Smooth muscle cell (in vitro differentiated cells): ENCODE measurements around the gene CLVS2. TPM values are rescaled to one million over a fixed set of nuclear protein-coding genes. Genes with fewer than 3 reads are reported as not detected.

ENCODE experiments used
- DNase-seq: peaks from one replicate; lab custom pipeline; 2025; ENCODE audit not compliant: unreplicated experiment; lab: John Stamatoyannopoulos, UW
- H2AFZ ChIP-seq: fragments of 200-600 bp; sonication (generic); 2 replicates; pipeline ENCODE4 v1.6.0; 2016; ENCODE audit warnings: antibody characterized with exemption, low read depth, mild to moderate bottlenecking
- H3F3A ChIP-seq: fragments of 200-600 bp; sonication (generic); 2 replicates; pipeline ENCODE4 v1.6.0; 2017; ENCODE audit warnings: antibody characterized with exemption, low read depth
- H3K27ac ChIP-seq: fragments of 200-600 bp; sonication (generic); 2 replicates; pipeline ENCODE4 v1.5.1; 2016; ENCODE audit warnings: low read depth, mild to moderate bottlenecking
- H3K27me3 ChIP-seq: fragments of 200-600 bp; sonication (generic); 2 replicates; pipeline ENCODE4 v1.6.1; 2016; ENCODE audit warnings: low read depth, mild to moderate bottlenecking
- H3K36me3 ChIP-seq: fragments of 200-600 bp; sonication (generic); 2 replicates; pipeline ENCODE4 v1.5.1; 2016; ENCODE audit warnings: low read depth
- H3K4me1 ChIP-seq: fragments of 200-600 bp; sonication (generic); 2 replicates; pipeline ENCODE4 v1.5.1; 2016; ENCODE audit warnings: low read depth
- H3K4me2 ChIP-seq: fragments of 200-600 bp; sonication (generic); 2 replicates; pipeline ENCODE4 v1.6.0; 2016; ENCODE audit warnings: mild to moderate bottlenecking
- H3K4me3 ChIP-seq: fragments of 200-600 bp; sonication (generic); 2 replicates; pipeline ENCODE4 v1.5.1; 2016; ENCODE audit warnings: mild to moderate bottlenecking
- H3K79me2 ChIP-seq: fragments of 200-600 bp; sonication (generic); 2 replicates; pipeline ENCODE4 v1.6.0; 2016; ENCODE audit warnings: low read depth, mild to moderate bottlenecking
- H3K9ac ChIP-seq: fragments of 200-600 bp; sonication (generic); 2 replicates; pipeline ENCODE4 v1.6.0; 2016; ENCODE audit warnings: low read depth
- H3K9me3 ChIP-seq: fragments of 200-600 bp; sonication (generic); replicated peaks from 2 replicates; pipeline ENCODE4 v1.5.1; 2016; ENCODE audit warnings: low read depth
- H4K20me1 ChIP-seq: fragments of 200-600 bp; sonication (generic); 2 replicates; pipeline ENCODE4 v1.6.0; 2016; ENCODE audit warnings: low read depth
- WGBS: methylation state at CpG from one replicate; pipeline ENCODE4 v1.1.7; 2016; ENCODE audit warnings: low lambda C conversion rate; 5-methylcytosine and 5-hydroxymethylcytosine counted together
- polyA plus RNA-seq: library from polyadenylated mRNA; unstranded; fragments of >200 nt; fragmentation: Nextera tagmentation; extraction: Ambion mirVana; gene quantifications from 2 replicates; pipeline ENCODE4 v1.2.1, GENCODE V29; 2016
- total RNA-seq: library from RNA; depleted of rRNA; stranded (reverse); fragments of >200 nt; gene quantifications from 2 replicates; pipeline ENCODE4 v1.2.3, GENCODE V29; 2014
- TF ChIP-seq, protein P1 (sequence below): fragments of 200-600 bp; sonication (generic); IDR thresholded peaks from 2 replicates; pipeline ENCODE4 v1.5.1; 2017; ENCODE audit warnings: borderline replicate concordance, mild to moderate bottlenecking, antibody characterized with exemption; ENCODE audit not compliant: insufficient read depth, poor library complexity, severe bottlenecking

Gene CLVS2
- total and polyA plus RNA-seq, 2 experiments from 2014 or later, result not detected

DNA sequence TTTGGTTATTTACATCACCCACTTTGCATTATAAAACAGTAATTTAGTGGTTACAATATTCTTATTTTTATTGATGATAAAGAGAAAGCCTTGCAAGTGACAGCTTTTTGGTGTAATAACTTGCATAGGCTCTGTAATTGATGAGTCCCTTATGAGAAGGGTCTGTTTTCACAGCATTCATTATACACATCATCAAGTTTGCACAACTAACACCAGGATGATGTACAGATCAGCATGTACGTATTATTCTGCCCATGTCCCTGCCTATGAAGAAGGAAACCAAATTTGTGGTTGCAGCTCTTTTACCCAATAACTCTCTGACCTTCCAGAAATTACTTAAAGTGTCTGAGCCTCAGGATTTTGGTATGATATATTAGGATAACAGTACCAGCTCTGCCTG is 59.2 kb downstream of the CLVS2 start:
- Histone ChIP-seq H3K4me2 (no peak overlapping the region), H3K4me3 (no peak overlapping the region), H3K9me3 (no peaks in the 10 kb centered on the region), H4K20me1 (no peaks in the 10 kb centered on the region), H3K9ac (no peak overlapping the region), H3F3A (no peaks in the 10 kb centered on the region), H3K79me2 (no peaks in the 10 kb centered on the region), H3K4me1 (no peaks in the 10 kb centered on the region), H3K36me3 (no peaks in the 10 kb centered on the region), H3K27ac (no peak overlapping the region), H2AFZ (no peak overlapping the region), H3K27me3 (no peaks in the 10 kb centered on the region)
- DNase-seq, result no peak
- TF ChIP-seq, protein P1, sequence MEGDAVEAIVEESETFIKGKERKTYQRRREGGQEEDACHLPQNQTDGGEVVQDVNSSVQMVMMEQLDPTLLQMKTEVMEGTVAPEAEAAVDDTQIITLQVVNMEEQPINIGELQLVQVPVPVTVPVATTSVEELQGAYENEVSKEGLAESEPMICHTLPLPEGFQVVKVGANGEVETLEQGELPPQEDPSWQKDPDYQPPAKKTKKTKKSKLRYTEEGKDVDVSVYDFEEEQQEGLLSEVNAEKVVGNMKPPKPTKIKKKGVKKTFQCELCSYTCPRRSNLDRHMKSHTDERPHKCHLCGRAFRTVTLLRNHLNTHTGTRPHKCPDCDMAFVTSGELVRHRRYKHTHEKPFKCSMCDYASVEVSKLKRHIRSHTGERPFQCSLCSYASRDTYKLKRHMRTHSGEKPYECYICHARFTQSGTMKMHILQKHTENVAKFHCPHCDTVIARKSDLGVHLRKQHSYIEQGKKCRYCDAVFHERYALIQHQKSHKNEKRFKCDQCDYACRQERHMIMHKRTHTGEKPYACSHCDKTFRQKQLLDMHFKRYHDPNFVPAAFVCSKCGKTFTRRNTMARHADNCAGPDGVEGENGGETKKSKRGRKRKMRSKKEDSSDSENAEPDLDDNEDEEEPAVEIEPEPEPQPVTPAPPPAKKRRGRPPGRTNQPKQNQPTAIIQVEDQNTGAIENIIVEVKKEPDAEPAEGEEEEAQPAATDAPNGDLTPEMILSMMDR, result no peak
- WGBS, result 85% methylated on average over 1 of the region's 1 CpG

DNA sequence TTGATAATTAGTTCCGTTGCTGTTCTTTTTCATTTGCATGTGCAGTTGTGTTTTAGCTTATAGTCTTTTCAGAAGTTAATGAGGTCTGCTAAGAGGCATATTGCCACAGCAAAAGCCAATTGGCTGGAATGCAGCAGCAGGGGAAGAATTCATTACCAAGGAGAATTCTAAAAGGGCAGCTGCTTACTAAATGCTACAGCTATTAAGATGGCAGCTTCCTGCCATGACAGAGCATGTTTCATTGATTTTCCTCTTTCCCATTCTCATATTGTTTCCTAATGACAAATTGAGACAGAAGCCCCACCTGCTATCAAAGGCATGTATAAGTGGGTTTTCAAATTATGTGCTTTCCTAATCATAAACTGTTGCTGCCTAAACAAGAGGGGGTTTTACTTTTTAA is 66.6 kb downstream of the CLVS2 start:
- WGBS, result 60% methylated on average over 1 of the region's 1 CpG
- H3K79me2 ChIP-seq, result no peaks in the 10 kb centered on the region
- no peaks in the 10 kb centered on the region for H3F3A ChIP-seq
- no peak for DNase-seq
- no peak overlapping the region for H3K27ac ChIP-seq
- no peak overlapping the region for H3K4me2 ChIP-seq
- H3K9ac ChIP-seq, result no peak overlapping the region
- H2AFZ ChIP-seq, result no peak overlapping the region
- H3K36me3 ChIP-seq, result no peaks in the 10 kb centered on the region
- H4K20me1 ChIP-seq, result no peaks in the 10 kb centered on the region
- no peaks in the 10 kb centered on the region for H3K9me3 ChIP-seq
- TF ChIP-seq, protein P1, result no peak
- no peaks in the 10 kb centered on the region for H3K27me3 ChIP-seq
- peaks cover 15% of the 10 kb centered on the region for H3K4me1 ChIP-seq
- H3K4me3 ChIP-seq, result no peak overlapping the region

DNA sequence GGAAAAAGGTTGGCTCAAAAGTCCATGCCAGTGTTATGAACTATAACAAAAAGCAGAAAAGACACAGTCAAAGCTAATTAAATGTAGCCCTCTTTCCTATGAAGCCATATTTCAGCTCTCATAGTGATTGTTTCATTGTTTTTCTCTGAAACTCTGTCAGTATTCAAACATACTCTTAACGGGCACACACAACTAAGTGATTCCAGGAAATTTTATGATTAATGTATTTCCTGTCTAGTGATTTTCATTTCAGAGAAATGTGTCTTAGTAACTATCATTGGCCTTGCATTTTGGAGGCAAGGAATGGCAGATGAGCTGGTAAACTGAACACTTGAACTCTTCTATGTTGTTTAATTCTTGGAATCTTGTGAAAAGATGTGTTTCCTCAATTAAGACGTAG is 68.0 kb downstream of the CLVS2 start:
- Histone ChIP-seq H3K4me3 (no peak overlapping the region), H3K36me3 (no peaks in the 10 kb centered on the region), H3F3A (no peaks in the 10 kb centered on the region), H3K27ac (no peak overlapping the region), H3K4me1 (peaks cover 15% of the 10 kb centered on the region), H4K20me1 (no peaks in the 10 kb centered on the region), H3K4me2 (no peak overlapping the region), H3K9me3 (no peaks in the 10 kb centered on the region), H3K27me3 (no peaks in the 10 kb centered on the region), H2AFZ (no peak overlapping the region), H3K9ac (no peak overlapping the region), H3K79me2 (no peaks in the 10 kb centered on the region)
- TF ChIP-seq, protein P1, result no peak
- 88% methylated on average over 2 of the region's 2 CpGs for WGBS
- no peak for DNase-seq

DNA sequence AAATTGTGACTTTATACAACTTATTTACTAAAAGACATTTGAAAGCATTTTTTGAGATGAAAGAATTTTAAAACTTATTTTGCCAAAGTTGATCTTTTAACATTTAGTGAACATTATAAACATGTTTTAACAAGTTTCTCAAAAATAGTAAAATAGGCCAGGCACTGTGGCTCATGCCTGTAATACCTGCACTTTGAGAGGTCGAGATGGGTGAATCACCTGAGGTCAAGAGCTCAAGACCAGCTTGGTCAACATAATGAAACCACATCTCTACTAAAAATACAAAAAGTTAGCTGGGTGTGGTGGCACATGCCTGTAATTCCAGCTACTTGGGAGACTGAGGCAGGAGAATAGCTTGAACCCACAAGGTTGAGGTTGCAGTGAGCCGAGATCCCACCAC is 78.6 kb downstream of the CLVS2 start:
- peaks cover 22% of the 10 kb centered on the region for H3K27me3 ChIP-seq
- H3K9me3 ChIP-seq, result no peaks in the 10 kb centered on the region
- H3K4me2 ChIP-seq, result no peak overlapping the region
- TF ChIP-seq, protein P1, result no peak
- 92% methylated on average over 2 of the region's 2 CpGs for WGBS
- H3K79me2 ChIP-seq, result no peaks in the 10 kb centered on the region
- no peaks in the 10 kb centered on the region for H3K4me1 ChIP-seq
- H3F3A ChIP-seq, result no peaks in the 10 kb centered on the region
- H3K9ac ChIP-seq, result no peak overlapping the region
- no peak overlapping the region for H3K27ac ChIP-seq
- no peak for DNase-seq
- no peak overlapping the region for H3K4me3 ChIP-seq
- no peaks in the 10 kb centered on the region for H3K36me3 ChIP-seq
- H2AFZ ChIP-seq, result no peak overlapping the region
- no peaks in the 10 kb centered on the region for H4K20me1 ChIP-seq
